Measurements from ENCODE around the gene ANTXR2. TPM values are rescaled to one million over a fixed set of nuclear protein-coding genes. Genes with fewer than 3 reads are reported as not detected.
"Not testable (repeated sequence)": the region's sequence is repeated elsewhere in the genome, so short reads cannot be mapped to it uniquely, and the experiment has no call there.

Gene ANTXR2
- total and polyA plus RNA-seq, 2 of the 8 experiments (the other 6 are each of a cell fraction or from before 2014, with no cell fraction given): 1.1 to 7.5 TPM

GRCh38 chr4:79999048-79999447 lies 74.0 kb downstream of the ANTXR2 start:
- H3K23me2 ChIP-seq (ENCODE audit: low read depth, low read length); POLR2A ChIA-PET (ENCODE audit: partially characterized antibody); H3K4me2 ChIP-seq (ENCODE audit: insufficient read depth in 1 of 2, low read depth in 2 of 2, low read length in 2 of 2); H2BK12ac ChIP-seq (ENCODE audit: low read depth, low read length); H3K14ac ChIP-seq (ENCODE audit: insufficient read length); H3K27me3 ChIP-seq (replicated peaks in 1 of 4; ENCODE audit: control insufficient read depth in 3 of 4, extremely low read depth in 1 of 4, insufficient read depth in 3 of 4, low read length in 3 of 4); H3K36me3 ChIP-seq (ENCODE audit: control insufficient read depth in 2 of 4, insufficient read depth in 4 of 4, low read length in 3 of 4); H4K5ac ChIP-seq (ENCODE audit: insufficient read length, low read depth, low read length); H2AK5ac ChIP-seq (ENCODE audit: low read depth, low read length); H4K8ac ChIP-seq (ENCODE audit: extremely low read depth, insufficient read depth, low read length); H3K4ac ChIP-seq (replicated peaks; ENCODE audit: insufficient read length, low read depth, low read length); H3K27ac ChIP-seq (ENCODE audit: low read depth, low read length); H3K4me3 ChIP-seq (ENCODE audit: extremely low read depth in 1 of 4, insufficient read depth in 2 of 4, low read depth in 3 of 4, low read length in 4 of 4); H2BK15ac ChIP-seq (ENCODE audit: low read length); DNase-seq (ENCODE audit: low read depth in 1 of 2, low spot score in 2 of 2); H3K79me2 ChIP-seq (ENCODE audit: control insufficient read depth in 1 of 2, insufficient read depth in 2 of 2, low read length in 2 of 2); H2BK5ac ChIP-seq (ENCODE audit: low read depth, low read length); H2AFZ ChIP-seq (ENCODE audit: low read length); H3K9me3 ChIP-seq (ENCODE audit: insufficient read depth in 2 of 2, low read depth in 1 of 2, low read length in 1 of 2); H4K20me1 ChIP-seq (replicated peaks in 1 of 2; ENCODE audit: control insufficient read depth in 1 of 2, insufficient read depth in 2 of 2, low read length in 2 of 2); H4K91ac ChIP-seq (replicated peaks; ENCODE audit: insufficient read length, low read length); H3K9ac ChIP-seq (replicated peaks in 1 of 4; ENCODE audit: extremely low read depth in 1 of 4, low read depth in 3 of 4, low read length in 3 of 4); H3K79me1 ChIP-seq (ENCODE audit: low read depth, low read length); H2BK20ac ChIP-seq (ENCODE audit: low read length); H3K4me1 ChIP-seq (replicated peaks in 1 of 4; ENCODE audit: control insufficient read depth in 3 of 4, insufficient read depth in 4 of 4, low read length in 3 of 4); FAIRE-seq; CTCF ChIA-PET (ENCODE audit: partially characterized antibody); H3K56ac ChIP-seq (replicated peaks; ENCODE audit: insufficient read length, low read depth, low read length); H3K23ac ChIP-seq (ENCODE audit: insufficient read length); H3K18ac ChIP-seq (ENCODE audit: extremely low read depth, low read length); H2BK120ac ChIP-seq (replicated peaks; ENCODE audit: low read depth, low read length): not testable (repeated sequence)
- WGBS, 2 experiments (ENCODE audit: extremely low coverage in 1 of 2, insufficient coverage in 1 of 2, insufficient read length in 1 of 2, insufficient replicate concordance in 2 of 2, low coverage in 1 of 2, low lambda C conversion rate in 2 of 2, missing lambda C conversion rate in 1 of 2): 87% methylated on average over 3 of the region's 3 CpGs; no CpG with 5 or more reads in 1 of the 2 experiments

Data from H1 (cell line).